WTC11 (cell line): ENCODE measurements around the gene MTUS2. TPM values are rescaled to one million over a fixed set of nuclear protein-coding genes. Genes with fewer than 3 reads are reported as not detected.

Experiments used
- ATAC-seq: fragments of 200-7000 bp; cut with Tn5 transposase; 2 replicates; pipeline ENCODE4 v1.10.0; 2021; ENCODE audit warnings: mild to moderate bottlenecking, moderate library complexity
- CTCF ChIA-PET: fragments of 300-600 bp; sonication (Branson Sonifier 250); formaldehyde crosslinking; loops from one replicate; lab custom pipeline; 2021; ENCODE audit warnings: antibody characterized with exemption; lab: Charles Lee
- POLR2A ChIA-PET: fragments of 350-600 bp; sonication (Branson Sonifier 250); formaldehyde crosslinking; loops from one replicate; lab custom pipeline; 2021; ENCODE audit warnings: antibody characterized with exemption; lab: Charles Lee
- DNase-seq: peaks from one replicate; pipeline ENCODE4 v3.0.0; 2021; ENCODE audit warnings: low spot score
- H3K27ac Mint-ChIP-seq: 2 replicates; pipeline ENCODE4 v1.8.0; 2021; ENCODE audit warnings: mixed read lengths
- H3K27me3 Mint-ChIP-seq: 2 replicates; pipeline ENCODE4 v1.8.0; 2021; ENCODE audit warnings: low read depth, mild to moderate bottlenecking, moderate library complexity, mixed read lengths
- H3K36me3 Mint-ChIP-seq: 2 replicates; pipeline ENCODE4 v1.8.0; 2021; ENCODE audit warnings: mixed read lengths
- H3K4me1 Mint-ChIP-seq: 2 replicates; pipeline ENCODE4 v1.8.0; 2022; ENCODE audit warnings: mixed read lengths
- H3K4me3 Mint-ChIP-seq: 2 replicates; pipeline ENCODE4 v1.8.0; 2021; ENCODE audit warnings: mild to moderate bottlenecking, moderate library complexity, mixed read lengths
- H3K9me3 Mint-ChIP-seq: 2 replicates; pipeline ENCODE4 v1.8.0; 2021; ENCODE audit warnings: mixed read lengths
- ATF6 ChIP-seq: sonication (generic); formaldehyde crosslinking; IDR thresholded peaks from 2 replicates; pipeline ENCODE4 v1.8.1; 2023; ENCODE audit warnings: mild to moderate bottlenecking, missing genetic modification reagents
- CREB1 ChIP-seq: sonication (generic); formaldehyde crosslinking; IDR thresholded peaks from 2 replicates; pipeline ENCODE4 v1.8.0; 2023; ENCODE audit warnings: mild to moderate bottlenecking, missing genetic modification reagents
- CREM ChIP-seq: sonication (generic); formaldehyde crosslinking; IDR thresholded peaks from 2 replicates; pipeline ENCODE4 v1.8.1; 2022; ENCODE audit warnings: mild to moderate bottlenecking, missing genetic modification reagents, moderate library complexity
- CTCF ChIP-seq: fragments of 200-600 bp; IDR thresholded peaks from 2 replicates; pipeline ENCODE4 v1.8.0; 2022; ENCODE audit warnings: antibody characterized with exemption
- E2F5 ChIP-seq: sonication (generic); formaldehyde crosslinking; IDR thresholded peaks from 2 replicates; pipeline ENCODE4 v1.8.1; 2022; ENCODE audit warnings: mild to moderate bottlenecking, moderate library complexity, missing genetic modification reagents
- EMX1 ChIP-seq: fragments of 250-450 bp; sonication (Bioruptor Pico); IDR thresholded peaks from 2 replicates; pipeline ENCODE4 v1.8.0; 2021; ENCODE audit warnings: mild to moderate bottlenecking
- ERG ChIP-seq: fragments of 250-450 bp; sonication (Bioruptor Pico); IDR thresholded peaks from 2 replicates; pipeline ENCODE4 v1.8.0; 2021; ENCODE audit warnings: mild to moderate bottlenecking
- FOXJ3 ChIP-seq: sonication (generic); formaldehyde crosslinking; IDR thresholded peaks from 2 replicates; pipeline ENCODE4 v1.9.0; 2021; ENCODE audit warnings: missing genetic modification reagents, mild to moderate bottlenecking, borderline replicate concordance
- GTF2I ChIP-seq: fragments of 250-450 bp; sonication (Bioruptor Pico); conservative IDR thresholded peaks from 2 replicates; pipeline ENCODE4 v1.4.0; 2021; ENCODE audit warnings: mild to moderate bottlenecking
- HMGA2 ChIP-seq: fragments of 250-450 bp; sonication (Bioruptor Pico); IDR thresholded peaks from 2 replicates; pipeline ENCODE4 v1.4.0; 2021; ENCODE audit warnings: mild to moderate bottlenecking, moderate library complexity
- PREB ChIP-seq: sonication (generic); formaldehyde crosslinking; IDR thresholded peaks from 2 replicates; pipeline ENCODE4 v1.8.1; 2022; ENCODE audit warnings: mild to moderate bottlenecking, missing genetic modification reagents, moderate library complexity, borderline replicate concordance
- RORB ChIP-seq: fragments of 250-450 bp; sonication (Bioruptor Pico); IDR thresholded peaks from 2 replicates; pipeline ENCODE4 v1.9.0; 2021; ENCODE audit warnings: mild to moderate bottlenecking
- TEAD1 ChIP-seq: sonication (generic); formaldehyde crosslinking; IDR thresholded peaks from 2 replicates; pipeline ENCODE4 v1.8.0; 2022; ENCODE audit warnings: mild to moderate bottlenecking, missing genetic modification reagents
- TP53 ChIP-seq: sonication (generic); formaldehyde crosslinking; IDR thresholded peaks from 2 replicates; pipeline ENCODE4 v1.8.1; 2023; ENCODE audit warnings: mild to moderate bottlenecking, missing genetic modification reagents
- ZBTB21 ChIP-seq: sonication (generic); formaldehyde crosslinking; IDR thresholded peaks from 2 replicates; pipeline ENCODE4 v1.8.1; 2023; ENCODE audit warnings: mild to moderate bottlenecking, missing genetic modification reagents, borderline replicate concordance
- ZNF416 ChIP-seq: fragments of 250-450 bp; sonication (Bioruptor Pico); IDR thresholded peaks from 2 replicates; pipeline ENCODE4 v1.9.0; 2021; ENCODE audit warnings: mild to moderate bottlenecking, inconsistent platforms
- ZSCAN18 ChIP-seq: fragments of 250-450 bp; sonication (Bioruptor Pico); IDR thresholded peaks from 2 replicates; pipeline ENCODE4 v2.1.2; 2022; ENCODE audit warnings: mild to moderate bottlenecking, moderate library complexity
- total RNA-seq: library from RNA; stranded (reverse); gene quantifications from 3 replicates; pipeline ENCODE4 v1.2.3, GENCODE V29; 2021

The MTUS2 gene
- total RNA-seq, 1 experiment from 2014 or later: 0.22 TPM

- peak; percentile 49 for ATAC-seq
- POLR2A ChIA-PET: interaction anchor here (0.6 kb wide), 1 partner anchor 230 kb away, joined by 3 read pairs; no protein-coding TSS in a partner anchor
- H3K27ac Mint-ChIP-seq: no peak overlapping the region
These were observed 664.1 kb downstream of the MTUS2 start for GRCh38 chr13:29484236-29484635.

More at GRCh38 chr13:29484236-29484635, 664.1 kb downstream of the MTUS2 start:
- H3K36me3 Mint-ChIP-seq: no peaks in the 10 kb centered on the region
- no peak overlapping the region for H3K4me3 Mint-ChIP-seq
- peaks cover 44% of the 10 kb centered on the region for H3K4me1 Mint-ChIP-seq
- no peaks in the 10 kb centered on the region for H3K27me3 Mint-ChIP-seq
- H3K9me3 Mint-ChIP-seq: no peaks in the 10 kb centered on the region
- CTCF ChIA-PET: interaction anchor here (1.0 to 2.1 kb wide), 5 partner anchors 11 to 224 kb away, joined by 3 to 16 read pairs (median 5); no protein-coding TSS in a partner anchor
- no peak for DNase-seq
- TF ChIP-seq RORB (CRISPR knock-in tag) (no peak), ATF6 (CRISPR knock-in tag) (no peak), ZSCAN18 (CRISPR knock-in tag) (no peak), ERG (CRISPR knock-in tag) (no peak), CREB1 (CRISPR knock-in tag) (no peak), ZBTB21 (CRISPR knock-in tag) (no peak), CREM (CRISPR knock-in tag) (no peak), ZNF416 (CRISPR knock-in tag) (no peak), TP53 (CRISPR knock-in tag) (no peak), FOXJ3 (CRISPR knock-in tag) (no peak), PREB (no peak), HMGA2 (CRISPR knock-in tag) (no peak), EMX1 (CRISPR knock-in tag) (no peak), TEAD1 (CRISPR knock-in tag) (no peak), CTCF (no peak), E2F5 (CRISPR knock-in tag) (no peak), GTF2I (CRISPR knock-in tag) (no peak)
